Measurements from ENCODE around the gene EFCAB14.
A peak's percentile ranks its signal among the peaks of the same experiment; 100 is the strongest.
"Not testable (repeated sequence)": the region's sequence is repeated elsewhere in the genome, so short reads cannot be mapped to it uniquely, and the experiment has no call there.

Gene EFCAB14

GRCh38 chr1:46670134-46670533 is 48.8 kb downstream of the EFCAB14 start:
- no peaks in the 10 kb centered on the region for H3K9me2 ChIP-seq (ENCODE audit: low read depth, low read length)
- H3K27me3 ChIP-seq (ENCODE audit: insufficient read depth, low read length), result no peaks in the 10 kb centered on the region
- no peaks in the 10 kb centered on the region for H4K20me1 ChIP-seq (ENCODE audit: insufficient read depth, low read length)
- no peak overlapping the region for H3K4me2 ChIP-seq (ENCODE audit: low read length)
- no peak overlapping the region for H3K4me3 ChIP-seq (ENCODE audit: low read depth, low read length, poor library complexity, severe bottlenecking)
- no peaks in the 10 kb centered on the region; the same call in 1 of the 2 replicates for H3K79me2 ChIP-seq (ENCODE audit: insufficient read depth, low read length)
- TF ChIP-seq CTCF (IDR thresholded peaks at IDR 0.05; ENCODE audit: low read length) (no peak), EZH2 (IDR thresholded peaks at IDR 0.05; ENCODE audit: borderline replicate concordance, low read length) (no peak)
- H3K9me3 ChIP-seq (ENCODE audit: low read length), result no peaks in the 10 kb centered on the region
- H3K36me3 ChIP-seq (ENCODE audit: insufficient read depth, low read length), result peaks cover 5% of the 10 kb centered on the region; the same call in 1 of the 2 replicates
- H3F3A ChIP-seq (ENCODE audit: insufficient read depth, low read length), result 0 out of 2 replicates have a peak, but pooled peaks cover 4% of the 10 kb centered on the region
- no peak overlapping the region for H3K9ac ChIP-seq (ENCODE audit: low read length)
- peaks cover 20% of the 10 kb centered on the region for H3K4me1 ChIP-seq (ENCODE audit: insufficient read depth, low read length, severe bottlenecking)
- no peak overlapping the region for H2AFZ ChIP-seq (ENCODE audit: low read length)
- no peak overlapping the region for H3K27ac ChIP-seq (ENCODE audit: low read depth, low read length, poor library complexity, severe bottlenecking)

- peaks cover 22% of the 10 kb centered on the region for H3K36me3 ChIP-seq (ENCODE audit: insufficient read depth, low read length)
These were observed 50.8 kb downstream of the EFCAB14 start, which contains the start of gene ATPAF1 for GRCh38 chr1:46667782-46668760. Gene ATPAF1, minus strand, starts transcription at chr1:46668364. Its CDS starts 42 bp downstream, at chr1:46668322.

GRCh38 chr1:46665983-46666382 is 52.9 kb downstream of the EFCAB14 start:
- no peak overlapping the region for H3K4me2 ChIP-seq (ENCODE audit: low read length)
- no peak overlapping the region for H2AFZ ChIP-seq (ENCODE audit: low read length)
- no peaks in the 10 kb centered on the region for H4K20me1 ChIP-seq (ENCODE audit: insufficient read depth, low read length)
- H3F3A ChIP-seq (ENCODE audit: insufficient read depth, low read length), result 0 out of 2 replicates have a peak, but pooled peaks cover 4% of the 10 kb centered on the region
- peaks cover 20% of the 10 kb centered on the region for H3K4me1 ChIP-seq (ENCODE audit: insufficient read depth, low read length, severe bottlenecking)
- H3K9me2 ChIP-seq (ENCODE audit: low read depth, low read length), result no peaks in the 10 kb centered on the region
- no peaks in the 10 kb centered on the region for H3K27me3 ChIP-seq (ENCODE audit: insufficient read depth, low read length)
- H3K4me3 ChIP-seq (ENCODE audit: low read depth, low read length, poor library complexity, severe bottlenecking), result no peak overlapping the region
- H3K79me2 ChIP-seq (ENCODE audit: insufficient read depth, low read length), result no peaks in the 10 kb centered on the region; the same call in 1 of the 2 replicates
- TF ChIP-seq EZH2 (IDR thresholded peaks at IDR 0.05; ENCODE audit: borderline replicate concordance, low read length) (no peak), CTCF (IDR thresholded peaks at IDR 0.05; ENCODE audit: low read length) (no peak)
- H3K9me3 ChIP-seq (ENCODE audit: low read length), result no peaks in the 10 kb centered on the region
- H3K27ac ChIP-seq (ENCODE audit: low read depth, low read length, poor library complexity, severe bottlenecking), result no peak overlapping the region
- H3K36me3 ChIP-seq (ENCODE audit: insufficient read depth, low read length), result peaks cover 22% of the 10 kb centered on the region
- H3K9ac ChIP-seq (ENCODE audit: low read length), result no peak overlapping the region

More at GRCh38 chr1:46667782-46668760, 50.8 kb downstream of the EFCAB14 start, which contains the start of gene ATPAF1:
- Histone ChIP-seq H3K4me1 (ENCODE audit: insufficient read depth, low read length, severe bottlenecking) (peaks cover 20% of the 10 kb centered on the region), H3K9ac (ENCODE audit: low read length) (peak within 1 kb of the TSS; percentile 75), H3F3A (ENCODE audit: insufficient read depth, low read length) (0 out of 2 replicates have a peak, but pooled peaks cover 4% of the 10 kb centered on the region), H3K4me3 (ENCODE audit: low read depth, low read length, poor library complexity, severe bottlenecking) (peak within 1 kb of the TSS; percentile 82), H3K9me2 (ENCODE audit: low read depth, low read length) (no peaks in the 10 kb centered on the region), H3K4me2 (ENCODE audit: low read length) (peak within 1 kb of the TSS; percentile 80), H3K27ac (ENCODE audit: low read depth, low read length, poor library complexity, severe bottlenecking) (peak within 1 kb of the TSS; percentile 46), H3K27me3 (ENCODE audit: insufficient read depth, low read length) (no peaks in the 10 kb centered on the region), H3K79me2 (ENCODE audit: insufficient read depth, low read length) (no peaks in the 10 kb centered on the region; the same call in 1 of the 2 replicates), H3K9me3 (ENCODE audit: low read length) (no peaks in the 10 kb centered on the region), H2AFZ (ENCODE audit: low read length) (peak within 1 kb of the TSS; percentile 94), H4K20me1 (ENCODE audit: insufficient read depth, low read length) (no peaks in the 10 kb centered on the region)
- TF ChIP-seq EZH2 (IDR thresholded peaks at IDR 0.05; ENCODE audit: borderline replicate concordance, low read length) (no peak), CTCF (IDR thresholded peaks at IDR 0.05; ENCODE audit: low read length) (no peak)

GRCh38 chr1:46662919-46663318 is 56.0 kb downstream of the EFCAB14 start:
- H3K27ac ChIP-seq (ENCODE audit: low read depth, low read length, poor library complexity, severe bottlenecking); H3K9ac ChIP-seq (ENCODE audit: low read length); H3K9me3 ChIP-seq (ENCODE audit: low read length); H3K27me3 ChIP-seq (ENCODE audit: insufficient read depth, low read length); H3K79me2 ChIP-seq (ENCODE audit: insufficient read depth, low read length); H3F3A ChIP-seq (ENCODE audit: insufficient read depth, low read length); H3K9me2 ChIP-seq (ENCODE audit: low read depth, low read length); H2AFZ ChIP-seq (ENCODE audit: low read length); H4K20me1 ChIP-seq (ENCODE audit: insufficient read depth, low read length); H3K4me3 ChIP-seq (ENCODE audit: low read depth, low read length, poor library complexity, severe bottlenecking); H3K4me2 ChIP-seq (ENCODE audit: low read length): not testable (repeated sequence)
- Histone ChIP-seq H3K36me3 (ENCODE audit: insufficient read depth, low read length) (peaks cover 29% of the 10 kb centered on the region), H3K4me1 (ENCODE audit: insufficient read depth, low read length, severe bottlenecking) (peaks cover 14% of the 10 kb centered on the region)

GRCh38 chr1:46660116-46660515 is 58.8 kb downstream of the EFCAB14 start:
- H3K9me2 ChIP-seq (ENCODE audit: low read depth, low read length); H3K27ac ChIP-seq (ENCODE audit: low read depth, low read length, poor library complexity, severe bottlenecking); H2AFZ ChIP-seq (ENCODE audit: low read length); H3K79me2 ChIP-seq (ENCODE audit: insufficient read depth, low read length); H3K9ac ChIP-seq (ENCODE audit: low read length); H3K27me3 ChIP-seq (ENCODE audit: insufficient read depth, low read length); H3K4me3 ChIP-seq (ENCODE audit: low read depth, low read length, poor library complexity, severe bottlenecking); H4K20me1 ChIP-seq (ENCODE audit: insufficient read depth, low read length); H3K4me1 ChIP-seq (ENCODE audit: insufficient read depth, low read length, severe bottlenecking); H3K9me3 ChIP-seq (ENCODE audit: low read length); H3K4me2 ChIP-seq (ENCODE audit: low read length); H3F3A ChIP-seq (ENCODE audit: insufficient read depth, low read length): not testable (repeated sequence)
- peaks cover 49% of the 10 kb centered on the region for H3K36me3 ChIP-seq (ENCODE audit: insufficient read depth, low read length)

All from OCI-LY1 (cell line).